ENCODE measurements around the gene MUS81. TPM values are rescaled to one million over a fixed set of nuclear protein-coding genes. Genes with fewer than 3 reads are reported as not detected.

Gene MUS81
- total and polyA plus RNA-seq, 2 of the 13 experiments (the other 11 are each of a cell fraction or from before 2014, with no cell fraction given), result 25.6 to 30.2 TPM

GRCh38 chr11:65817835-65818680 is 42.2 kb upstream of the MUS81 start (continued):
- TF ChIP-seq, protein P1, sequence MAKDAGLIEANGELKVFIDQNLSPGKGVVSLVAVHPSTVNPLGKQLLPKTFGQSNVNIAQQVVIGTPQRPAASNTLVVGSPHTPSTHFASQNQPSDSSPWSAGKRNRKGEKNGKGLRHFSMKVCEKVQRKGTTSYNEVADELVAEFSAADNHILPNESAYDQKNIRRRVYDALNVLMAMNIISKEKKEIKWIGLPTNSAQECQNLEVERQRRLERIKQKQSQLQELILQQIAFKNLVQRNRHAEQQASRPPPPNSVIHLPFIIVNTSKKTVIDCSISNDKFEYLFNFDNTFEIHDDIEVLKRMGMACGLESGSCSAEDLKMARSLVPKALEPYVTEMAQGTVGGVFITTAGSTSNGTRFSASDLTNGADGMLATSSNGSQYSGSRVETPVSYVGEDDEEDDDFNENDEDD (CRISPR knock-in tag; IDR thresholded peaks at IDR 0.05; ENCODE audit: borderline replicate concordance), result peak; percentile 21; the same call in 1 of the 2 replicates
- TF ChIP-seq, protein P2, sequence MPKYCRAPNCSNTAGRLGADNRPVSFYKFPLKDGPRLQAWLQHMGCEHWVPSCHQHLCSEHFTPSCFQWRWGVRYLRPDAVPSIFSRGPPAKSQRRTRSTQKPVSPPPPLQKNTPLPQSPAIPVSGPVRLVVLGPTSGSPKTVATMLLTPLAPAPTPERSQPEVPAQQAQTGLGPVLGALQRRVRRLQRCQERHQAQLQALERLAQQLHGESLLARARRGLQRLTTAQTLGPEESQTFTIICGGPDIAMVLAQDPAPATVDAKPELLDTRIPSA (CRISPR knock-in tag; IDR thresholded peaks at IDR 0.05; ENCODE audit: borderline replicate concordance), result no peak
- TF ChIP-seq ZNF292 (CRISPR knock-in tag; IDR thresholded peaks at IDR 0.05; ENCODE audit: borderline replicate concordance, low read depth), result no peak
- TF ChIP-seq, protein P3, sequence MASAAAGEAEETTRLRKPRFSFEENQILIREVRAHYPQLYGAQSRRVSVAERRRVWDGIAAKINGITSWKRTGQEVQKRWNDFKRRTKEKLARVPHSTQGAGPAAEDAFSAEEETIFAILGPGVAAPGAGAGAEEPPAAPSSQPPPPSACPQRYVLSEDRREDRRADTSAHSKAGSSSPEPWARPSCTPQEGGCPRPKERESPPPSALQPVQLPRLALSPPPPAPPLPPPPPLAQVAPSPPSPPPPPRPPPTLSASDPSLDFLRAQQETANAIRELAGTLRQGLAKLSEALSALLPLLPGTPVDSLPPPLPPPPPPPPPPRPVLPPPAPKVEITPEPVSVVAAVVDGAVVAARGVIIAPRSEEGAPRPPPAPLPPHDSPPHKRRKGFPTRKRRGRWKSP (CRISPR knock-in tag; IDR thresholded peaks at IDR 0.05), result no peak
- TF ChIP-seq, protein P4, sequence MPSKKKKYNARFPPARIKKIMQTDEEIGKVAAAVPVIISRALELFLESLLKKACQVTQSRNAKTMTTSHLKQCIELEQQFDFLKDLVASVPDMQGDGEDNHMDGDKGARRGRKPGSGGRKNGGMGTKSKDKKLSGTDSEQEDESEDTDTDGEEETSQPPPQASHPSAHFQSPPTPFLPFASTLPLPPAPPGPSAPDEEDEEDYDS (CRISPR knock-in tag; IDR thresholded peaks at IDR 0.05), result no peak
- TF ChIP-seq TRAFD1 (CRISPR knock-in tag; IDR thresholded peaks at IDR 0.05; ENCODE audit: borderline replicate concordance), result no peak
- no peak for TF ChIP-seq SKI (IDR thresholded peaks at IDR 0.05; ENCODE audit: partially characterized antibody)
- 0 out of 2 replicates have a peak, but pooled peaks have one; percentile 52 for TF ChIP-seq HES4 (CRISPR knock-in tag; IDR thresholded peaks at IDR 0.05; ENCODE audit: borderline replicate concordance)
- TF ChIP-seq, protein P5, sequence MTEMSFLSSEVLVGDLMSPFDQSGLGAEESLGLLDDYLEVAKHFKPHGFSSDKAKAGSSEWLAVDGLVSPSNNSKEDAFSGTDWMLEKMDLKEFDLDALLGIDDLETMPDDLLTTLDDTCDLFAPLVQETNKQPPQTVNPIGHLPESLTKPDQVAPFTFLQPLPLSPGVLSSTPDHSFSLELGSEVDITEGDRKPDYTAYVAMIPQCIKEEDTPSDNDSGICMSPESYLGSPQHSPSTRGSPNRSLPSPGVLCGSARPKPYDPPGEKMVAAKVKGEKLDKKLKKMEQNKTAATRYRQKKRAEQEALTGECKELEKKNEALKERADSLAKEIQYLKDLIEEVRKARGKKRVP (CRISPR knock-in tag; IDR thresholded peaks at IDR 0.05), result no peak
- TF ChIP-seq NFATC3 (CRISPR knock-in tag; IDR thresholded peaks at IDR 0.05), result no peak
- no peak for TF ChIP-seq BRD4 (CRISPR knock-in tag; IDR thresholded peaks at IDR 0.05)
- TF ChIP-seq, protein P6, sequence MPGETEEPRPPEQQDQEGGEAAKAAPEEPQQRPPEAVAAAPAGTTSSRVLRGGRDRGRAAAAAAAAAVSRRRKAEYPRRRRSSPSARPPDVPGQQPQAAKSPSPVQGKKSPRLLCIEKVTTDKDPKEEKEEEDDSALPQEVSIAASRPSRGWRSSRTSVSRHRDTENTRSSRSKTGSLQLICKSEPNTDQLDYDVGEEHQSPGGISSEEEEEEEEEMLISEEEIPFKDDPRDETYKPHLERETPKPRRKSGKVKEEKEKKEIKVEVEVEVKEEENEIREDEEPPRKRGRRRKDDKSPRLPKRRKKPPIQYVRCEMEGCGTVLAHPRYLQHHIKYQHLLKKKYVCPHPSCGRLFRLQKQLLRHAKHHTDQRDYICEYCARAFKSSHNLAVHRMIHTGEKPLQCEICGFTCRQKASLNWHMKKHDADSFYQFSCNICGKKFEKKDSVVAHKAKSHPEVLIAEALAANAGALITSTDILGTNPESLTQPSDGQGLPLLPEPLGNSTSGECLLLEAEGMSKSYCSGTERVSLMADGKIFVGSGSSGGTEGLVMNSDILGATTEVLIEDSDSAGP (CRISPR knock-in tag; IDR thresholded peaks at IDR 0.05; ENCODE audit: borderline replicate concordance), result peak; percentile 78
- TF ChIP-seq ZNF644 (CRISPR knock-in tag; IDR thresholded peaks at IDR 0.05; ENCODE audit: low read depth), result no peak
- no peak for TF ChIP-seq ZNF34 (CRISPR knock-in tag; IDR thresholded peaks at IDR 0.05; ENCODE audit: borderline replicate concordance)
- TF ChIP-seq ZNF326 (CRISPR knock-in tag; IDR thresholded peaks at IDR 0.05; ENCODE audit: borderline replicate concordance), result no peak
- peak; percentile 76; the same call in 1 of the 2 replicates for TF ChIP-seq GABPB1 (CRISPR knock-in tag; IDR thresholded peaks at IDR 0.05)
- no peak for TF ChIP-seq MED8 (CRISPR knock-in tag; IDR thresholded peaks at IDR 0.05; ENCODE audit: insufficient replicate concordance)
- no peak for TF ChIP-seq ZNF747 (CRISPR knock-in tag; IDR thresholded peaks at IDR 0.05; ENCODE audit: borderline replicate concordance)
- TF ChIP-seq ZNF138 (CRISPR knock-in tag; IDR thresholded peaks at IDR 0.05; ENCODE audit: low read depth), result no peak

Data from HepG2 (cell line).